Esophagus muscularis mucosa (tissue), 4 donors: ENCODE measurements around the gene NEUROD2.

Experiments
- EP300 ChIP-seq: sonication (generic); formaldehyde crosslinking; IDR thresholded peaks from one replicate; pipeline ENCODE4 v1.6.1; 2017; ENCODE audit warnings: antibody characterized with exemption
- POLR2A ChIP-seq: fragments of 450-650 bp; IDR thresholded peaks from one replicate; pipeline ENCODE4 v1.6.1; 2017; ENCODE audit warnings: antibody characterized with exemption, moderate library complexity, mild to moderate bottlenecking, low read depth
- POLR2AphosphoS5 ChIP-seq, 2 donors: sonication (generic); formaldehyde crosslinking; IDR thresholded peaks; one replicate each; pipeline ENCODE4 v1.6.1; 2017; ENCODE audit warnings: antibody characterized with exemption in 2 of 2
- TF ChIP-seq, protein P1 (sequence below), 3 experiments: fragments of 200-600 bp in 2 of 3; fragments of 450-650 bp in 1 of 3; sonication (generic) in 2 of 3; IDR thresholded peaks; one replicate each; pipeline ENCODE4 v1.5.1; 2017 to 2019; ENCODE audit warnings: antibody characterized with exemption in 3 of 3, mild to moderate bottlenecking in 2 of 3, moderate library complexity in 1 of 3

DNA sequence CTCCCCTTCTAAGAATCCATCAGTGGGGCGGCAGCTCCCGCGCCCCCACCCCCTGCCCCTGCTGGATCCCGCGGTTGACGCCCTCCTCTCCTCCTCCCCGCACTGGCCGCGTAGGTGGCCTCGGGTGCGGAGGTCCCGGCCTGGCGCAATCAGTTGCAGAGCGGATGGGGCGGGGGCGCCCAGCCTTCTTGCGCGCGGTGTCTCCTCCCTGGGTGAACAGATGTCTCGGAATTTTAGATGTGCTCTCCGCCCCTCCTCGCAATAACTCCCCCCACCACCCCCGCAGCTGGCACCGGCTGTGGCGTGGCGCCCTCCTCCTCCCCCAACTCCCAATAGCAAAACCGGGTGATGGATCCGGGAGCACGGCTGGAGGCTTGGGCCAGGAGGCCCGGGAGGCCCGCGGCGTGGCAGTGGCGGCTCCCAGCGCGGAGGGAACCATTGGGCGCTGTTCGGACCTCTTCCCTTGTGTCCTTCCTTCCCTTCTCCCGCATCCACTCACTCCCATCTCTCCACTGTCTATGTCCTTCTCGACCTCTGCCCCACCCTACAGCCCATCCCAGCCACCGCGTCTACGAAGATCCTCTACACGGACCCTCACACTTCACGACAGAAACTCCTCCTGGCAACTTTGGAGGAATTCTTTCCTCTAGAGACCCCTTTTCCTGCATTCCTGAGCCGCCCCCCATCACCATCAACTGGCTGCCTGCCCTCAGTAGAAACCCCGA is 11.0 kb downstream of the NEUROD2 start:
- TF ChIP-seq, protein P1, sequence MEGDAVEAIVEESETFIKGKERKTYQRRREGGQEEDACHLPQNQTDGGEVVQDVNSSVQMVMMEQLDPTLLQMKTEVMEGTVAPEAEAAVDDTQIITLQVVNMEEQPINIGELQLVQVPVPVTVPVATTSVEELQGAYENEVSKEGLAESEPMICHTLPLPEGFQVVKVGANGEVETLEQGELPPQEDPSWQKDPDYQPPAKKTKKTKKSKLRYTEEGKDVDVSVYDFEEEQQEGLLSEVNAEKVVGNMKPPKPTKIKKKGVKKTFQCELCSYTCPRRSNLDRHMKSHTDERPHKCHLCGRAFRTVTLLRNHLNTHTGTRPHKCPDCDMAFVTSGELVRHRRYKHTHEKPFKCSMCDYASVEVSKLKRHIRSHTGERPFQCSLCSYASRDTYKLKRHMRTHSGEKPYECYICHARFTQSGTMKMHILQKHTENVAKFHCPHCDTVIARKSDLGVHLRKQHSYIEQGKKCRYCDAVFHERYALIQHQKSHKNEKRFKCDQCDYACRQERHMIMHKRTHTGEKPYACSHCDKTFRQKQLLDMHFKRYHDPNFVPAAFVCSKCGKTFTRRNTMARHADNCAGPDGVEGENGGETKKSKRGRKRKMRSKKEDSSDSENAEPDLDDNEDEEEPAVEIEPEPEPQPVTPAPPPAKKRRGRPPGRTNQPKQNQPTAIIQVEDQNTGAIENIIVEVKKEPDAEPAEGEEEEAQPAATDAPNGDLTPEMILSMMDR (IDR thresholded peaks at IDR 0.05), result no peak
- no peak for TF ChIP-seq EP300
- TF ChIP-seq POLR2AphosphoS5 (IDR thresholded peaks at IDR 0.05), result no peak
- TF ChIP-seq POLR2A, result no peak
